GM19238 (cell line): Measurements from ENCODE around the gene DTWD2.
"Not testable (repeated sequence)": the region's sequence is repeated elsewhere in the genome, so short reads cannot be mapped to it uniquely, and the experiment has no call there.

Experiments
- DNase-seq: peaks from one replicate; pipeline ENCODE4 v3.0.0; 2011; ENCODE audit warnings: low spot score; ENCODE audit not compliant: insufficient read length

Gene DTWD2

GRCh38 chr5:118952992-118953651 lies 35.2 kb downstream of the DTWD2 start:
- DNase-seq, result no peak

- DNase-seq, result not testable (repeated sequence)
Measured at GRCh38 chr5:118952306-118952705, 36.0 kb downstream of the DTWD2 start.

- DNase-seq, result not testable (repeated sequence)
Measured at GRCh38 chr5:118950354-118950753, 38.0 kb downstream of the DTWD2 start.

GRCh38 chr5:118946138-118946800 lies 42.1 kb downstream of the DTWD2 start:
- no peak for DNase-seq

- DNase-seq, result no peak
Measured at GRCh38 chr5:118937393-118938061, 50.8 kb downstream of the DTWD2 start.

GRCh38 chr5:118933703-118934102 lies 54.6 kb downstream of the DTWD2 start:
- no peak for DNase-seq

GRCh38 chr5:118931564-118931963 lies 56.8 kb downstream of the DTWD2 start:
- no peak for DNase-seq

GRCh38 chr5:118924006-118924389 lies 64.3 kb downstream of the DTWD2 start:
- DNase-seq, result no peak

GRCh38 chr5:118923295-118924005 lies 64.9 kb downstream of the DTWD2 start:
- no peak for DNase-seq

GRCh38 chr5:118921866-118922265 lies 66.5 kb downstream of the DTWD2 start:
- no peak for DNase-seq

GRCh38 chr5:118919016-118919415 lies 69.3 kb downstream of the DTWD2 start:
- DNase-seq, result no peak

- no peak for DNase-seq
Measured at GRCh38 chr5:118918232-118918631, 70.1 kb downstream of the DTWD2 start.

- not testable (repeated sequence) for DNase-seq
Measured at GRCh38 chr5:118907536-118907935, 80.8 kb downstream of the DTWD2 start.

- DNase-seq, result no peak
Measured at GRCh38 chr5:118906947-118907346, 81.4 kb downstream of the DTWD2 start.

- no peak for DNase-seq
Measured at GRCh38 chr5:118905196-118905595, 83.2 kb downstream of the DTWD2 start.

- DNase-seq, result no peak
Measured at GRCh38 chr5:118902656-118903438, 85.5 kb downstream of the DTWD2 start.

- DNase-seq, result no peak
Measured at GRCh38 chr5:118894709-118895108, 93.6 kb downstream of the DTWD2 start.

- DNase-seq, result no peak
Measured at GRCh38 chr5:118891252-118891651, 97.1 kb downstream of the DTWD2 start.

GRCh38 chr5:118889165-118889564 lies 99.2 kb downstream of the DTWD2 start:
- DNase-seq, result no peak

GRCh38 chr5:118888556-118888955 lies 99.8 kb downstream of the DTWD2 start:
- DNase-seq, result no peak

- no peak for DNase-seq
Measured at GRCh38 chr5:118883362-118883761, 105.0 kb downstream of the DTWD2 start.
